Vagina (tissue), 2 donors: ENCODE measurements around the gene VCPKMT.

Source experiments
- POLR2A ChIP-seq, 2 donors: fragments of 450-650 bp; IDR thresholded peaks; one replicate each; pipeline ENCODE4 v1.6.1; 2017; ENCODE audit warnings: antibody characterized with exemption in 2 of 2, mild to moderate bottlenecking in 2 of 2, moderate library complexity in 2 of 2
- POLR2AphosphoS5 ChIP-seq, 2 donors: sonication (generic); formaldehyde crosslinking; IDR thresholded peaks; one replicate each; pipeline ENCODE4 v1.9.0; 2017; ENCODE audit warnings: antibody characterized with exemption in 2 of 2, mild to moderate bottlenecking in 2 of 2, low read depth in 1 of 2; ENCODE audit not compliant: insufficient read depth in 1 of 2
- TF ChIP-seq, protein P1 (sequence below), 3 experiments: fragments of 450-650 bp in 2 of 3; fragments of 200-600 bp in 1 of 3; sonication (generic) in 1 of 3; IDR thresholded peaks; one replicate each; pipeline ENCODE4 v1.5.1; 2017 to 2019; ENCODE audit warnings: antibody characterized with exemption in 3 of 3, mild to moderate bottlenecking in 2 of 3, moderate library complexity in 2 of 3

DNA sequence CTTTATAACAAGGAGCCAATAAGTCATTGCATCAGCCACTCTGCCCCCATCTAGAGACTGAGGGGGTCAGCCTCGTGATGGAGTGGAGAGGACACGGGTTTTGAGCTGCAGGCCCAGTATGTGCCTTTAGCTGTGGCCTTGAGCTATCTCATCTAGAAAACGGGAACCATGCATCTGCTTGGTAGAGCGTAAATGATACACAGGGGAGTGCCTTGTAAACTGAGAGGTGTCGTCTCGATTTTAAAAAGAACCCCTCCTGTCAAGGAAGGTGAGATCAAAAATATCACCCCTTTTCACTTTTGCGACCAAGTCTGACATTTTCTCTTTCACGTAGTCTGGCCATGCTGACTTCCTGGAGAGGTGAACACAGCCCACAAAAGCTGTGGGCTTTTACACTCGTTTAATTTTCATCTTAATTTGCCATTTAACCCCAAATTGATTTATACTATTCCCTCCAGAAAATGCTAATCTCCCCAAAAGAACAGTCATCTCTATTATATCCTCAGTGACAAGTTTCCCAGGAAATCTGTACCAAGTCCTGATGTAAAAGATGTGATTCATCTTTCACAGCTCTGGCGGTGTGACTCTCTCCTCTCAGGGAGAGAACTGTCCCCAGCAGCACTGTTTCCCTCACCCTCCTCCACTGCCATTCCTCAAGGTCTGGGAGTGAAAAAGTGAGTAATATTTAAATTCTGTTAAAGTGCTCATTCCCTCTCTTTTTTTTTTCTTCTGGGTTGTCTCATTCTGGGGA lies 30.6 kb downstream of the VCPKMT start:
- TF ChIP-seq POLR2AphosphoS5 (IDR thresholded peaks at IDR 0.05; ENCODE audit: insufficient read depth in 1 of 2, low read depth in 1 of 2) (no peak), POLR2A (IDR thresholded peaks at IDR 0.05) (no peak)
- TF ChIP-seq, protein P1, sequence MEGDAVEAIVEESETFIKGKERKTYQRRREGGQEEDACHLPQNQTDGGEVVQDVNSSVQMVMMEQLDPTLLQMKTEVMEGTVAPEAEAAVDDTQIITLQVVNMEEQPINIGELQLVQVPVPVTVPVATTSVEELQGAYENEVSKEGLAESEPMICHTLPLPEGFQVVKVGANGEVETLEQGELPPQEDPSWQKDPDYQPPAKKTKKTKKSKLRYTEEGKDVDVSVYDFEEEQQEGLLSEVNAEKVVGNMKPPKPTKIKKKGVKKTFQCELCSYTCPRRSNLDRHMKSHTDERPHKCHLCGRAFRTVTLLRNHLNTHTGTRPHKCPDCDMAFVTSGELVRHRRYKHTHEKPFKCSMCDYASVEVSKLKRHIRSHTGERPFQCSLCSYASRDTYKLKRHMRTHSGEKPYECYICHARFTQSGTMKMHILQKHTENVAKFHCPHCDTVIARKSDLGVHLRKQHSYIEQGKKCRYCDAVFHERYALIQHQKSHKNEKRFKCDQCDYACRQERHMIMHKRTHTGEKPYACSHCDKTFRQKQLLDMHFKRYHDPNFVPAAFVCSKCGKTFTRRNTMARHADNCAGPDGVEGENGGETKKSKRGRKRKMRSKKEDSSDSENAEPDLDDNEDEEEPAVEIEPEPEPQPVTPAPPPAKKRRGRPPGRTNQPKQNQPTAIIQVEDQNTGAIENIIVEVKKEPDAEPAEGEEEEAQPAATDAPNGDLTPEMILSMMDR (IDR thresholded peaks at IDR 0.05) = no peak
